ENCODE data around the gene ELF5.

Gene ELF5

DNA sequence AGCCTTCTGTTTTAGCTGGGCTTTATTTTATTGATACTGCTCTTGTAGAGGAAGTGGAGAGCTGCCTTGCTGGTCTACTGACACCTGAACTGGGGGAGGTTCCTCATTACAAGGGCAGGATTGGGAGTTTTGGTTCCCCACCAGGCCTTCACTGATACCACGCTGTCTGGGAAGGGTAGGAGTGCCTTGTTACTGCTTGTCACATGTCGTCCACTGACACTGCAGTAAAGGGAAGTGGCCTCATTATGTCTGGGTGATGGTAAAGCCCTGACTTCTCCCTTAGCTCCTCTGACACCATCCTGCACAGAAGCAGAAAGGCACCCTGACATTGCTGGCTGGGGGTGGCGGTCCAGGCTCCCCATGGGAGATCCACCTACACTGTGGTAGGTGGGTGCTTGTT, 38.7 kb upstream of the ELF5 start:
- no peak for TF ChIP-seq SIN3A (IDR thresholded peaks at IDR 0.05; ENCODE audit: borderline replicate concordance, insufficient read depth, low read length)
- TF ChIP-seq POLR2AphosphoS5 (IDR thresholded peaks at IDR 0.05; ENCODE audit: low read depth, low read length): no peak
- no peak for TF ChIP-seq FOXP2 (optimal IDR thresholded peaks at IDR 0.05; ENCODE audit: borderline replicate concordance, extremely low read depth, extremely low read length, insufficient read depth)
- TF ChIP-seq TAF1 (IDR thresholded peaks at IDR 0.05; ENCODE audit: borderline replicate concordance, insufficient read depth, low read length): no peak
- TF ChIP-seq, protein P1, sequence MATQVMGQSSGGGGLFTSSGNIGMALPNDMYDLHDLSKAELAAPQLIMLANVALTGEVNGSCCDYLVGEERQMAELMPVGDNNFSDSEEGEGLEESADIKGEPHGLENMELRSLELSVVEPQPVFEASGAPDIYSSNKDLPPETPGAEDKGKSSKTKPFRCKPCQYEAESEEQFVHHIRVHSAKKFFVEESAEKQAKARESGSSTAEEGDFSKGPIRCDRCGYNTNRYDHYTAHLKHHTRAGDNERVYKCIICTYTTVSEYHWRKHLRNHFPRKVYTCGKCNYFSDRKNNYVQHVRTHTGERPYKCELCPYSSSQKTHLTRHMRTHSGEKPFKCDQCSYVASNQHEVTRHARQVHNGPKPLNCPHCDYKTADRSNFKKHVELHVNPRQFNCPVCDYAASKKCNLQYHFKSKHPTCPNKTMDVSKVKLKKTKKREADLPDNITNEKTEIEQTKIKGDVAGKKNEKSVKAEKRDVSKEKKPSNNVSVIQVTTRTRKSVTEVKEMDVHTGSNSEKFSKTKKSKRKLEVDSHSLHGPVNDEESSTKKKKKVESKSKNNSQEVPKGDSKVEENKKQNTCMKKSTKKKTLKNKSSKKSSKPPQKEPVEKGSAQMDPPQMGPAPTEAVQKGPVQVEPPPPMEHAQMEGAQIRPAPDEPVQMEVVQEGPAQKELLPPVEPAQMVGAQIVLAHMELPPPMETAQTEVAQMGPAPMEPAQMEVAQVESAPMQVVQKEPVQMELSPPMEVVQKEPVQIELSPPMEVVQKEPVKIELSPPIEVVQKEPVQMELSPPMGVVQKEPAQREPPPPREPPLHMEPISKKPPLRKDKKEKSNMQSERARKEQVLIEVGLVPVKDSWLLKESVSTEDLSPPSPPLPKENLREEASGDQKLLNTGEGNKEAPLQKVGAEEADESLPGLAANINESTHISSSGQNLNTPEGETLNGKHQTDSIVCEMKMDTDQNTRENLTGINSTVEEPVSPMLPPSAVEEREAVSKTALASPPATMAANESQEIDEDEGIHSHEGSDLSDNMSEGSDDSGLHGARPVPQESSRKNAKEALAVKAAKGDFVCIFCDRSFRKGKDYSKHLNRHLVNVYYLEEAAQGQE (IDR thresholded peaks at IDR 0.05; ENCODE audit: insufficient read depth in 1 of 2, low read depth in 2 of 2, low read length in 2 of 2): no peak

DNA sequence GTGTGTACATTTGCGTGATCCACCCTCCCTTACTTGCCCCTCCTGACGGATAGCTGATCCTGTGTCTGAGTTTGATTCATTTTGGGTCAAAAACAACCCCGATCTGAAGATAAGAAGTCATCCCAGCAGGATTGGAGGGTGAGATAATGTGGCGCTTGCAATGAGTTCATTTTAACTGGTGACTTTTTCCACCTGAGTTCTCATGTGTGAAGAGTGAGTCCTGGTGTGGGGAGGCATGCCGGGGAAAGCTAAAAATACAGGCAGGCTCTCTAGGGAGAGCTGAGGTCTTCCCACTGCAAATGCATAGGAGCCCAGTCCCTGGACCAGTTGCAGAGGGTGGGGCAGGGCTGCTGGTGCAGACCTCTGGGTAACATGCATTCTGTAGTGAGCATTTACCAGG, 35.7 kb upstream of the ELF5 start:
- no peak for TF ChIP-seq FOXP2 (optimal IDR thresholded peaks at IDR 0.05; ENCODE audit: borderline replicate concordance, extremely low read depth, extremely low read length, insufficient read depth)

DNA sequence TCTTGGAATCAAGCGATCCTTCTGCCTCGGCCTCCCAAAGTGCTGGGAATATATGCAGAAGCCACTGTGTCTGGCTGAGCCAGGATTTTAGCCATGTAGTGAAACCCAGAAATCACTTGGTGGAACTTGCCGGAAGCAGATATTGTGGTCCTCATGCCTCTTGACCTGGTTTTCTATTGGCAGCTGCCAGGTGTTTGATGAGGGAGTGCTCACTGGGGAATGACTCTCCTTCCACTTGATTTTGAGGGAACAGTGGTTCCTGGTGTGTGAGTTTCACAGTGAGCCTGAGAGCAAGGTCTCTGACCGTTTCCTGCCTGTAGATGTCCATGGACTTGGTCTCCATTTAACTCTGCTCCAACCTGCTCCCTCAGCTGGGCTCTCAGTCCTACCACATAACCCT, 34.7 kb upstream of the ELF5 start:
- no peak for TF ChIP-seq TAF1 (IDR thresholded peaks at IDR 0.05; ENCODE audit: borderline replicate concordance, insufficient read depth, low read length)
- no peak for TF ChIP-seq FOXP2 (optimal IDR thresholded peaks at IDR 0.05; ENCODE audit: borderline replicate concordance, extremely low read depth, extremely low read length, insufficient read depth)
- no peak for TF ChIP-seq SIN3A (IDR thresholded peaks at IDR 0.05; ENCODE audit: borderline replicate concordance, insufficient read depth, low read length)
- no peak for TF ChIP-seq POLR2AphosphoS5 (IDR thresholded peaks at IDR 0.05; ENCODE audit: low read depth, low read length)
- TF ChIP-seq, protein P1 (IDR thresholded peaks at IDR 0.05; ENCODE audit: insufficient read depth in 1 of 2, low read depth in 2 of 2, low read length in 2 of 2): no peak

DNA sequence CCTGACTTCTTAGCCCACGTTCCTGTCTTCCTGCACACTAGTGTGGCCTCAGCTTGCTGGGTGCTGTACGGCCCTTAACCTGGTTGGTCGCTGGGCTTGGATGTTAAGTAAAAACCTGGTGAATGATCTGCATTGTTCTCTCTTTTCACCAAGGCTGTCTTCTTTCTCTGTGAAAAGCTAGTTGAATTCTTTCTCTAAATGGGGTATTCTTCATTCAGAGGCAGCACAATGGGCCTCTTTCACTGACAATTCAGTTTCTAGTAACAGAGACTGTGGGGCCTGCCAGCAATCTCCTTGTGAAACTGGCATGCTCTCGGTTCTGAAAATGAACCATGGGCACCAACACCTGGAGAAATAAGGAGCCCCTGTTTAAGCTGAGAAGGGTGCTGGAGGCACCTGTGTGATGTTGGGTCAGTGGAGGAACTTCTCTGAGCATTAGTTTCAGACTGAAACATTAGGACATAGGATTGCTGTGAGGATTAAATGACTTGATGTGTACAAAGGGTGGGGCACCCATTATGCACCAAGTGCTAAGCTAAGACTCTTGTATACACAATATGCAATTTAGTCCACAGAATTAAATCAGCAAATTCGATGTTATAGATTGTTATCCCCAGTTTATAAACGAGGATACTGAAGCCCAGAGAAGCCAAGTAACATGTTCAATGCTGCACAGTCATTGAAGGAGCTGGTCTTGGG, 33.1 kb upstream of the ELF5 start:
- TF ChIP-seq, protein P1 (IDR thresholded peaks at IDR 0.05; ENCODE audit: insufficient read depth in 1 of 2, low read depth in 2 of 2, low read length in 2 of 2): no peak
- TF ChIP-seq POLR2AphosphoS5 (IDR thresholded peaks at IDR 0.05; ENCODE audit: low read depth, low read length) (no peak), SIN3A (IDR thresholded peaks at IDR 0.05; ENCODE audit: borderline replicate concordance, insufficient read depth, low read length) (no peak)

DNA sequence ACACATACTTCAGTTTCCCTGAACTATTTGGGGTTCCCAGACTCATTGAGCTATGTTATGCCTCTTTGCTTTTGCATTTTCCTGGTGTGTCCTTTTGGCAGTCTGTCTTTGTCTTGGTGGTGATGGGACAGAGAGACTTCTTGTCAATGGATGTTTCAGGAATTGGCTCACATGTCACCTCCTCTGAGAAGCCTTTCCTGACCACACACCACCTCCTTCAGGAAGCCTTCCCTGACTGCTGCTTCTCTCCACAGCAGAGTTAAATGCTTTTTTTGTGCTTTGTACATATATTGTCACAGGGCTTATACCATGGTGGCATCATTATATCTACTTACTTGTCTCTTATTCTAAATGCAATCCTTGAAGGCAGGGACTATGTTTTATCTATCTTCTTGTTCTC, 28.5 kb upstream of the ELF5 start:
- TF ChIP-seq TAF1 (IDR thresholded peaks at IDR 0.05; ENCODE audit: borderline replicate concordance, insufficient read depth, low read length) (no peak), SIN3A (IDR thresholded peaks at IDR 0.05; ENCODE audit: borderline replicate concordance, insufficient read depth, low read length) (no peak)
- TF ChIP-seq, protein P1 (IDR thresholded peaks at IDR 0.05; ENCODE audit: insufficient read depth in 1 of 2, low read depth in 2 of 2, low read length in 2 of 2): no peak

Data from PFSK-1 (cell line).